GM21786 (cell line): ENCODE measurements around the gene SERPINE2.

Experiments
- ATAC-seq: cut with Tn5 transposase; IDR thresholded peaks from one replicate; pipeline ENCODE4 v1.9.1; 2021; ENCODE audit not compliant: unreplicated experiment

Gene SERPINE2

GRCh38 chr2:223979730-223980396, 59.2 kb downstream of the SERPINE2 start:
- no peak for ATAC-seq

GRCh38 chr2:223978451-223978850, 60.6 kb downstream of the SERPINE2 start:
- no peak for ATAC-seq

GRCh38 chr2:223976635-223977226, 62.4 kb downstream of the SERPINE2 start:
- ATAC-seq = no peak

DNA sequence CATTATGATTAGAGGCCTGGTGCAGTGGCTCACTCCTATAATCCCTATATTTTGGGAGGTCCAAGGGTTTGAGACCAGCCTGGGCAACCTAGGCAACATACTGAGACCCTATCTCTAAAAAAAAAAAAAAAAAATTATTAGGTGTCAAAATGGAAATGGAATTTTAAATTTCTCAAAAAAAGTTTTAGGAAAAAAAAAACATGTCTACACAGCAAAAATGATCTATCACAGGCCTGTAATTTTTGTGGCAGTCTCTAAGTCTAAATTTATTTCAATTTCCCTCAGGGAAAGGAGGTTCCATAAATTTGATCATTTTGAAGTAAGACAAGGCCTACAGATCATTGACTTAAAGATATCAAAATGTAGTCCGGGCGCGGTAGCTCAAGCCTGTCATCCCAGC, 65.5 kb downstream of the SERPINE2 start:
- no peak for ATAC-seq

GRCh38 chr2:223972656-223973102, 66.4 kb downstream of the SERPINE2 start:
- ATAC-seq = no peak

DNA sequence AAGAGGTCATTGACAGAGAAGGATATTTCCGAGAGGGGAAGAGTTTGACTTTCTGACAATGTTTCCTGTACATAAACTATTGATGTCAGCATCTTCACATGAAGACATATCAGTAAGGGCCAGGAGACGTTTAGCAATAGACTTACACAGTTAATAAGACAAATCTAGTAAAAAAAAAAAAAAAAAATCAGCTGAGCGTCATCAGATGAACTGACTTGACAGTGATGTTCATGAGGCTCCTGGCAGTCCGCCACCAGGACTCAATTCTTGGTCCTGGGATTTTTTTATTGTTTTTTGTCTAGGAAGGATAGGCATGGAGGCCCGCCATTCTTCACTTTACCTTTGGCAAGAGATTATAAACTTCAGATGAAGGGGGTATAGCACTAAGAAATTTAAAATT, 67.4 kb downstream of the SERPINE2 start:
- ATAC-seq = no peak

GRCh38 chr2:223970343-223971128, 68.5 kb downstream of the SERPINE2 start:
- peak; percentile 78 for ATAC-seq

DNA sequence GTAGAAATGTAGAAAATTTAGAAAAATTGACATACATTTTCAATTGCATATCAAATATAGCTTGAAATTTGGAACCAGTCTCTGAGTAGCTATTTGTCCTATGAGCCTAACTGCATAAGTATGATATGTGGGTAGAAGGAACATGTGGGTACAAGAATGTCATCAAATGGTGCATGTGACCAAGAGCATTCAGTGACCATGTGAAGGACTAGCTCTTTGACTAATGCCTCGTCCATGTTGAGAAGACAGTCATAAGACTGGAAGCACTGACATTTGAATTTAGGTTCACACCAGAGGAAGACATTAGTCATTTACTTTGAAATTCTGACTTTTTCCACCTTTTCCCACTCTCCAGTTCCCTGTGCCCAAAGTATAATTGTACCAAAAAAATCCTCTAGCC, 69.2 kb downstream of the SERPINE2 start:
- no peak for ATAC-seq

GRCh38 chr2:223969315-223969714, 69.8 kb downstream of the SERPINE2 start:
- ATAC-seq = no peak

GRCh38 chr2:223967981-223968380, 71.1 kb downstream of the SERPINE2 start:
- ATAC-seq = no peak

DNA sequence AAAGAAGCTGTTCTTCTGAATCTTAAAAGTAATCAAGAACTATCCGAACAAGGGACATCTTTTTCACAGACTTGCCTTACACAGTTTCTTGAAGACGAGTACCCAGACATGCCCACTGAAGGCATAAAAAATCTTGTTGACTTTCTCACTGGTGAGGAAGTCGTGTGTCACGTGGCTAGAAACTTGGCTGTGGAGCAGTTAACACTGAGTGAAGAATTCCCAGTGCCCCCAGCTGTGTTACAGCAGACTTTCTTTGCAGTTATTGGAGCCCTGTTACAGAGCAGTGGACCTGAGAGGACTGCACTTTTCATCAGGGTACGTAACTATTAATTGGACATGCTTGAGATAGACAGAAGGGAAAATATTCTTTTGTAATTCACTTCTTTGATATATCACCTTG, 79.4 kb downstream of the SERPINE2 start:
- ATAC-seq = no peak

- peak; percentile 83 for ATAC-seq
Measured at GRCh38 chr2:223957092-223957851, 81.8 kb downstream of the SERPINE2 start, which contains the start of gene MRPL44. Gene MRPL44 (plus strand): TSS chr2:223957463. CDS start chr2:223957473, 10 bp downstream.

DNA sequence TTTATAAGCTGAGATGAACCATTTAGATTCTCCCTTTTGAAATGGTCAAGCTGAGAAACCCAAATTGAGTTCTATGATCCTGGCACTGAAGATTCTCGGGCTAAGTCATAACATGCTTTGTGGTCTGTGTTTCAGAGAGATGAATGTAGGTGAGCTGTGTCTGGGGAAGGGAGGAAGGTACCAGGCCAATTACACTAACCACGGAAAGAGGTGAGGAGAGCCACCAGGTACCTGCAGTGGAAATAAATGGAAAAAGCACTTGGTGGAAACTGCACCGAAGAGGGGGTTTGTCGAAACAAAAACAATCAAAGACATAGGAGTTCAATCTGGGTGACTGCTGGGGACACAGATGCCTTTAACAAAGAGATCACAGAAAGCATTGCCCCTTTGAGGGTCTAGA, 82.8 kb downstream of the SERPINE2 start:
- ATAC-seq = peak; percentile 33

DNA sequence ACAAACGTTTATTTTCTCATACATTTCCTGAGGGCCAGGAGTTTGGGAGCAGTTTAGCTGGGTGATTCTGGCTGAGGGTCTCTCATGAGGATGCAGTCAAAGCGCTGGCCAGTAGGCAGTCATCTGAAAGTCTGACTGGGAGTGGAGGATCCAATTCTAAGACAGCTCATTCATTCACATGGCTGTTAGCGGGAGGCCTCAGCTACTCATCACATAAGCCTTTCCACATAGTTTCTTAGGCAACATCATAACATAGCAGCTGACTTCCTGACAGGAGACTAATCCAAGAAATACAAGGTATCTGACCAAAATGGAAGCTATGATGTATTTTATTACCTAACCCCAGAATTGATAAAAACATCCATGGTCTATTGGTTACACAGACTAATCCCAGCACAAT, 84.7 kb downstream of the SERPINE2 start:
- ATAC-seq = no peak

DNA sequence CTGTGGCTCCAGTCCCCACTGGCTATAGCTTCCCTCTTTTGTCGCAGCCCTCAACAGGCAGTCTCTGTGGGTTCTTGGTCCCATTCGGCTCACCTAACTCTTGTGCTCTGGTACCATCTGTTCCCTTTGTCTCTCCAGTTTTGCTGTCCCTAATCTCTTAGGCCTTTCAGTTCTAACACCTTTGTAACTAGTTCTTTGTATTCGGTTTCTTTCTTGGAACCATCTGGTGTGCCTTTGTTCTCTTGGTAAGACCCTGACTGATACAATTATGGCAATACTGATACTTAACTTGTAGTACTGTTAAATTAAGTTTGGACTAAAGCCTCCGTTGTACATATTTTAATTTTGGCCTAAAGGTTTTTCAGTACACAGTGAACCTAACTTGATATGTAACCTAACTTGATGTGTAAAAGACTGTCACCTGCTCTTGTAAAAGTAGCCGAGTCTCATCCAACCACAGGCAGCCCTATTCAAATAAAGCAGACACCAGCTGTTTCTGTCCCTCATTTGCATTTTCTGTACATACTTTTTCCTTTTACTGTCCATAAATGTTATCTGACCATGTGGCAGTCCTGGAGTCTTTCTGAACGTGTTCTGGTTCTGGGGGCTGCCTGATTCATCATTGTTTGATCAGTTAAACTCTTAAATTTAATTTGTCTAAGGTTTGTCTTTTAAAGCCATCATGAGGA, 86.7 kb downstream of the SERPINE2 start:
- ATAC-seq = peak; percentile 45

- no peak for ATAC-seq
Measured at GRCh38 chr2:223950448-223951347, 88.4 kb downstream of the SERPINE2 start.

- no peak for ATAC-seq
Measured at GRCh38 chr2:223949241-223949840, 89.7 kb downstream of the SERPINE2 start.

GRCh38 chr2:223947711-223948205, 91.3 kb downstream of the SERPINE2 start:
- no peak for ATAC-seq

- ATAC-seq = no peak
Measured at GRCh38 chr2:223945755-223946154, 93.3 kb downstream of the SERPINE2 start.
